GM21529 (cell line): ENCODE measurements around the gene SHROOM3.

Experiments used
- ATAC-seq: cut with Tn5 transposase; IDR thresholded peaks from one replicate; pipeline ENCODE4 v1.9.1; 2021; ENCODE audit not compliant: unreplicated experiment

The SHROOM3 gene

DNA sequence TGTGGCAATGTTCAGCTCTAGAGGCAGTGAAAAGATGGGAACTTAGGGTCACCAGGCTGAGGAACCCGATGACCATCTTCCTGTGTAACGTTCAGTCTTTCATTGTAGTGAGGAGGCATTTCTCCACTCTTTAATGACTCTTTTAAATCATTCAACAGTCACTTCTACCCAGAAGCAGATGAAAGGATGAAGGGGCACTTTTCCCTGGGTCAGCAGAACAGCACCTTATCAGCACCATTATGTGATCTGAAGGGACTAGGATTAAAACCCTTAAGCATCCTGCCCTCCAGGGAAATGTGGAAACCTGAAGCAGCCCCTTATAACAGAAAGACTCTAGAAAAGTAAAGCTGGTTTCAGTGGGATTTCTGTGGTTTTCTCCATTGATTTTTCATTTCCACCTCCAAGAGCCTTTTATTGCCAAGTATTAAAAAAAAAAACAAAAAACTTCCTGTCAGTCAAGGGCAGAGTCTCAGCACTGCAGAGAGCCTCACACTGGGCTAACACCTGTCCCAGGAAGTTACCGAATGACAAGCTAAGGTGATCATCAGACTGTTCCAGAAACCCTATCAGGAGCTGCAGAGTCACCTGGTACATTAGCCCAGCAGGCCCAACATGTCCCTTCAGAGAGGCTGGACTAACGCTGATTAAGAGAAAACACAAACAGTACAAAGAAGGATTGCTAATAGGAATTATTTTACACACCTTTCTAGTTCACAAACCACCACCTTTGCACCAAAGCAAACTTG, 185.9 kb downstream of the SHROOM3 start:
- no peak for ATAC-seq

DNA sequence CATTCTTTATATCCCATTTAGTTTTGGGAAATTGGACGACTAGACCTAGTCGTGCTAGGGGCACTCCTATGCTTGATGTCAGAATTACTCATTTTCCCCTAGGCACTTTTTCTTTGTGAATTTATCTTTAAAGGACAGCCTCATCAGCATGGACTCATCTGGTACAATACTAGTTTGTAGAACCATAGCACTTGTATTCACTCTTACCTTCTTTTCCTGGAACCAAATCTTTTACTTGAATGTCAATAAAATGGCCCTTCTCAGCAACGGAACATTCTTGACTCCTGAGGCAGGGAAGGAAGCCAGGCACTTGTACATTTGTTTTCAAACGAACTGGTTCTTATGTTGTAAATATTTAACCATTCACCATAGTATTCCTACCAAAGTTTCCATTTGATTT, 187.1 kb downstream of the SHROOM3 start:
- ATAC-seq, result no peak

DNA sequence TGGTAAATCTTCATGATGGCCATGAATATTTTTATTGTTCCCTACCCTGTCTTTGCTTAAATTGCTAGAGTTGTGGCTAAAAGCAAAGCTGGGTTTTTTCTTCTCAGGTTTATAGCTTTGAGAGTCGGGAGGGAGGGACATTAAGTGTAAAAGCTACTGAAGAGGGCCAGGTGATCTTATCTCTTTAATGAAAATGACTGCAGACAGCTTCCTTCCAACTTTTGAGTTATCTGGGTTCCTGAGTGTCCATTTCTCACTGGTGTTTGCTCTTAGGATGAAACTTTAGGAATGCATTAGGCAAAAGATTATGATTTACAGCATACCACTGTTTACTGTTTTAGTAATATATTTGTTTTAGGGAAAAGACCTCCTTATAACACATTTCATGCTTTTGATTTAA, 187.7 kb downstream of the SHROOM3 start:
- no peak for ATAC-seq

DNA sequence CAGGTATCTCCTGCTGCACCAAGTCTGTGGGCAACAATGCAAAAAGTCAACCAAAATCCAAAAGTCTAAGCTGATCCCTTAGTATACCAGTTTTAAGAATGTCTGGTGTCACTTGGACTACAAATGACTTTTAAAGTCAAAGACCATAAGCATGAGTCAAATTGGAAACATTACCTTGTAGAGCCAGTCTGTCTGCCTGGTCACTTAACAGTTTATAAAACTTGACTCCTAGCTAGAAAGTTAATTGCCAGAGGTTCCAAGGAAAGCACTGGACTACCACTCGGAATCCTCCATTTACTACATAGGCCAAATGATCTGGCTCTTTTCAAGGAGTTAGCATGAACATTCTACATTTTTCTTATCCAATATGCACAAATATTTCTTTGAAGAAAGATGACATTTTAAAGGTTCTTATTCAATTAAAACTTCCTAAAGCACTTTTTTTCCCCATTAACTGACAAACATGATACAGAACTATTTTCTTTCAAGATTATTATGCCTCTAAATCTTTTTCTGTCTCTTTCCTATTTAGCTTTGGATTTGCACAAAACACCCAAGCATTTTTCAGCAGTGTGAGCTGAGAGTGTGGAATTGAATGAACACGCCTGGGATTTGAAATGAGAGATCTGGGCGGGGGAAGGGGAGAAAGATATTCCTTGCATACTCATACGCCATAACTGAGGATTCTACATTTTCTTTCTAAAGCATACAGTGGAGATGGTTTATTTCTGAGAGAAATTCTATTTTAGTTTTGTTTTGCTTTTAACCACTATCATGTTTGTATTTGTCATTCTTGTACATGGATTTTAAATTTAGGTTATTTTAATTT, 188.4 kb downstream of the SHROOM3 start:
- ATAC-seq, result no peak

DNA sequence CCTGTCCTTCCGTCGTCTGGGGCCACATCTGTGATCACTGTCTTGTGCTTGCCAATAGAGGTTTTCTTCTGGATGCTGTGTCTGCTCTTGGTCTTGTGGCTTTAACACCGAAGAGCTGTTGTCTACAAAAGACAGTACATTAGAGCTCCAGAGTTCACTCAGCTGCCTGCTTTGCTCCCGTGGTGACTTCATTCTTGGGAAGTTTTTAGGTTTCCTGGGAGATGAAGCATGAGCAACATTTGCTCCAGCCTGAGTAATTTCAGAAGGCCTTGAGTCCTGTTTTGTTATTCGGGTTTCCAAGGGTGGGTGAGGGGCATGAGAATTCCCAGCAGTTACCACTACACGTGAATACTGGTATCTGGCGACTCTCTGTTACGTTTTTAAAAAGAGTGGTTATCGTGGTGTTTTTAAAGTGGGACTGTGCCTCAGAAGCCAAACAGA, 189.2 kb downstream of the SHROOM3 start:
- ATAC-seq, result no peak

DNA sequence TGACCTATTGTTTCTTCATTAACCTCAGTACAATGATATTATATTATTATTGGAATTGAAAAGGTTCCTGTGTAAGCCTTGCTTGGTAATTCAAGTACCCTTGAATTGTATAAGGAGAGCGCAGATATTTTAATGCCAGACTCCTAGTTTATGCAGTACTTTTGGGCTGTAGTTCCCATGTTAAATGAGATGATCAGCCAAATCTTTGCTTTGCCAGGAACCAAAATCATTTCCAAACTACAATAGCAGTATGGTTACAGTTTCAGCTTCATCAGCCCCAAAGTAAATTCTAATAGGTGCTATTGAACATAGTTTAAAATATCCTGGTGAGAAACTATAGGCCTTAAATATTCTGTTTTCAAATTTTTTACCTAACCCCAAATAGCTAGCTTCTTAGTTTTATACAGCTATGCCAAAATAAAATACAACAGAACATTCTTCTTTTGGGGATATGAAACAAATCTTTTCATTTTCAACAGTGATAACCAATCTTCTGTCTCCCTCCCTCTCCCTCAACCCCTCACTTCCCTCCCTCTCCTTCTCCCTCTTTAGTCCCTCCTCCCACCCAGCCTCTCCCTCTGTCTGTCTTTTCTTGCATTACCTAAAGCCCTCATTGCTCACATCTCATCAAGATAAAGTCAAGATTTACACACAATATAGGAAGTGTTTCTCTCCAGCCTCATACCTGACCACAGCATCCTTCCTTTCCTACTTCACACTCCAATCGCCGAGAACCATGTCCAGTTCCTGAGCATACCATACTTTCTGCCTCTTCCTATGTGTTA, 190.1 kb downstream of the SHROOM3 start:
- ATAC-seq, result no peak

DNA sequence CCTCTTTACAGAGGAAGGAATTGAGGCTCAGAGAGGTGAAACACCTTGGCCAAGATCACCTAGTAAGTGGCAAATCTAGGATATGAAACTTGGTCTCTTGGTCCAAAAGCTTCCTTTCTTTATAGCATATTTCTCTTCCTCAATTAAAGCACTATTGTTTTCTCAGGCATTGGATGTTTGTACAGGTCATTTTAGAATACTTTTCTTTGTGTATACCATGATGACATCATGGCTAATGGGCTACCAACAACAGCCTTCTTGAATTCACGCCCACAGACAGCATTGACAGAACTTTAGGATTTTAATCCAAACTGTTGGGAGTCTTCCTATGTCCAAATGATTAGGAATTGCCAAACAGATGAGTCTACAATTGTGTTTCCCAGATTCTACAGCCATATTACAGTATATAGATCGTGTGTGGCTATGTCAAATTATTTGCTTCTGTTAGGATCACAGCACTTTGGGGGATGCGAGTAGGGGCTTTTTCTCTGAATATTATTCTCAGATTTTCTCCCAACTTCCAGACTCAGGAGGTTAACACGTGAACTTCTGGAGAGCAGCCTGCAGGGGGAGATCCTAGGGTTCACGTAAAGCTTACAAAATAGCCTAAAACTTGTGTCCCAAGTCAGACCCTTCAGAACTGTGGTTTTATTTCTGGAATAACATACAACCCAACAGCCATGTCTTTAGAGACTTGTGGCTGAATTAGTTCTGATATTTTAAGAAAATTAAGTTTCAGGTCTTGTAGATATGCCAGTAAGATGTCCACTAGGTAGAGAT, 191.8 kb downstream of the SHROOM3 start:
- ATAC-seq, result no peak

DNA sequence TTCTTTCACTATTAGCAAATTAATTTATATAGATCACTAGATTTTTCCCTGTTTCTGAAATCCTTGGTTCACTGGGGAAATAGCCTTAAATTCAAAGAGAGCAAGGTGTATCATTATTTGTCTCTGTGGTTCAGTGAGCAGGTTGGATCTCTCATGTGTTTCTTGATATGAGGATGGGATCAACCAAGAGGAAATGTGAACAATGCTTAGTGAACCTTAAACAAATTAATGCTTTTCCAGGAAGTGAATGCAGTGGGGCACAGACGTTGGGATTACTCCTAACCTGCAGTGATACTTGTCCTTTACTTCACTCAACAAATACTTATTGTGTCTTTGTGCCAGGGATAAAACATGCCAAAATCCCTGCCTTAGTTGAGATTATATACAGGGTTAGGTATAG, 193.2 kb downstream of the SHROOM3 start:
- no peak for ATAC-seq

DNA sequence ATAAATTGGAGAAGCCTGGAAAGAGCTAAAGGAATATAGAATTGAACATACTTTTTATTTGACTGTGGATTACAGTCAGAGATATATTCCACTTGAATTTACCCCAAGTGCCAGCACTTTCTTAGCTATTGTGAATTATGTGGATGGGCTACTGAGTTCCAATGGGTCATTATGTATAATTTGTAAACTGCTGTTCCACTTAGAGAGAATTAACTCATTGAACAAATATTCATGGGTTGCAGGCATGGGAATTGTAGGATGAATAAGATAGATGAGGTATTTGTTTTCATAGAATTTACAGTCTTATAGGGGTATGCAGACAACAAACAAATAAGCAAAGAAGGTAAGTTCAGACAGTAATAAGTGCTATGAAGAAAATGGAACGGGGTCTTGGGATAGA, 195.7 kb downstream of the SHROOM3 start:
- ATAC-seq, result no peak

DNA sequence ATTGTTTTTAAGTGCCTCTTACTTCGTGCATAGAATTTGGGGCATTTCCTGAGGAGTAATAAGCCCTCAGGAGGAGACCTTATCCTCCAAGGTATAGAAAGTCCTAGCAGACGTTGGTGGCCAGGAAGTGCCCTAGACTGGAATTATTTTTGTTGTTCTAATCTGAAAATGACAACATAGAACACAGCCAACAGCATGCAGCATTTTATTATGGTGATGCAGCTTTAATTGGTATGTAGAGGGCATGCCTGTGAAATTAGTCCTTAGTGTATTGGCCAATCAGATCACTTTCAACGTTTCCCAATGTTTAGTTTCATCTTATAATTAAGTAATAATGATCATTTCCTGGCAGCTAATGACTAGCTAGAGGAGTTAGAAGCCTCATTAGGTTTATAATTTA, 199.2 kb downstream of the SHROOM3 start:
- ATAC-seq, result no peak

DNA sequence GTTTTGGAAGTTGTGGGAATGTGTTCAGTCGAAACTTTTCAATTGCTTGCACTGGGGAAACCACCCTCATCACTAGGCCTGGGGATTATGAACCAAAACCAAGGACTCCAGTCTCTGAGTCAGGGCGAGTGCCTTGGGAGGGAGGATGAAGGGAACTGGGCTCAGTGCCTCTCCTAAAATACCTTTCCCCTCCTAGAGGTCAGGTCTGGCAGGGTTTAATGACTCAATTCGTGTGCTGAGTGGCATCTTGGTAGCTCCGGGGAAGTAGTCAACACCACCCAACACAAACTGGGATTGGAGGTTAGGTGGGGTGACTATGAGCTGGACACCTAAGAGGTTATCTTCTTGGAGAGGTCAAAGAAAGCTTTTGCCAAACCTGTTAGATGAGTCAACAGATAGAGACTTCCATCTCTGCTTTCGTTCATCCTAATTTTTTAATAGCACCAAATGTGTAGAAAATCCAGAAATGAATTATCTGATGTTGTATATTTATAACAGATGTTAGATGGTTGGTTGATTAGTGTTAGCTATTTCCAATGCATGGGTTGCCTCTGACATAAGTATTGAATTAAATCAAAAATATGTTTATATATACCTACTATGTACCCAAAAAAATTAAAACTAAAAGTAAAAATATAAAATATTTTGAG, 202.8 kb downstream of the SHROOM3 start:
- ATAC-seq, result no peak

DNA sequence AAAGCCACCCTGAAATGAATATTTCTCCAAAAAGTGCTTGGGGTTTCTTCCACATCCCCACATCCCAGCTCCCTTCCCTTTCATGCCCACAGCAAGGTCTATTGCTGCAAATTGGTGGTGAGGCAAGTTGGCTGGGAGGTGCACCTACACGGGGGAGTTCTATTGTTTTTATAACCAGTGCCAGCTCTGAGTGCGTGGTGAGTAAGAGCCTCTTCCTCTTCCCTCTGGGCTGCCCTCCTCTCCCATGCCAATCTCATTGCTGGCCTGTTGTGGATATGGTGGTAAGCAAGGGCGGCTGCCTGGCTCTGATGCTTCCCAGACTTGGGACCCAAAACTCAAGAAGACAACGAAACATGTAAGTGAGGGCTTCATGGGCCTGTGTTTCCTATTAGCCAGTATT, 204.3 kb downstream of the SHROOM3 start:
- no peak for ATAC-seq

DNA sequence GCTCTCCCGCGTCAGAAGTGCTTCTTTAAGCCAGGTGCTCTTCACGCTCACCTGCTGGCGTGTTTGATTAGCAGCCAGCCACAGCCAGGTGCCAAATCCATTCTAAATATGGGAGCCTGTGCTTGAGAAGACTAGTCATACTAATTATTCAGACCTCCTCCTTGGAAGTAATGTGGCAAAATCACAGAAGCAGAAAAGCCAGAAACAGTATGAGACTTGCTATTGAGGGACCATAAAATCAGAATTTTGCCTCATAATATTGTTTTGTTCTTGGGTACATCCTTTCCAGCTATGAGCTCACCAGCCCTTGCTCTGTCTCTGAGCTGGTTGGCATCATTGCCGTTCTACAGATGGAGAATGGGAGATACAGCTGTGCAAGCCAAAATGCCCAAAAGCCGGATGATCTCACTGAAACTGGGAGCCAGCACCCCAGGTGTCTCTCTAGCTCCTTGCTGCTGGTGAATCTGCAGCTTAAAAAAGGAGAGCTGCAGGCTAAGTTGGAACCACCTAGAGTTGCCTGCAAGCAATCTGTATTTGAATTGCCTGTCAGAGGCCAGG, 205.4 kb downstream of the SHROOM3 start:
- no peak for ATAC-seq

DNA sequence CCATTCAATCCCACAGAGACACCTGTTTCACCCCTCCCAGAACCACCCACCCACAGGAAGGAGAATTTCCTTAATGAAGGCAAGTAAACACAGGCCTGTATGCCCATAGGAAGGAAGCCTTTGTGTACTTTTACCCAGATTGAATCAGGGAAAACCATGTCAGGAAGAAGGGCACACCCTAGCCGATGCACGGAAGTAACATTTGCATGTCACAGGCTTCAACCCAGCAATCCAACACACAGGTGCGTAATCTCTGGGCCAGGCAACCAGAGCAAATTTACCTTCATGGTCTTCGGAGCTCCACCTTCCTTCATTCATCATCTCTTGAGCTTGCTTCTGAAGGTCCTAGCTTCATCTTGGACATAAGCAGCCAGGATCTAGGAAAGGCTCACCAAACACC, 206.3 kb downstream of the SHROOM3 start:
- ATAC-seq, result no peak

DNA sequence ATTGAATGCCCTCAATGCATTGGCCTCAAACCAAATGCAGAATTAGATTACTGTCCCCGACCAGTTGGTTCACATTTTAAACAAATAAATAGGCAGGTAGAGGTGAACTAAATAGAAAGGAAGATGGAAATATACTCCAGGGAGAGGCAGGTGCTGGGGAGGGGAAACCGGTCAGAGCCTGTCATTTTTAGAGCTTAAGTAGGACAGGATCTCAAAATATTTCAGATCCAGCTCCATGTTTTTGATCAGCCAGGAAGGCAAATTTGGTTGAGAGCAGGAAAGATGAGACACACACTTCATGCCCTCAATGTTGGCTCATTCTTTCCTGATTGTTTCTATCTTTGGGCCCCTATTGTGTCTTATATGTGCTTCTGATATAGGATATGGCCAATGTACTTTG, 206.7 kb downstream of the SHROOM3 start:
- ATAC-seq, result no peak

DNA sequence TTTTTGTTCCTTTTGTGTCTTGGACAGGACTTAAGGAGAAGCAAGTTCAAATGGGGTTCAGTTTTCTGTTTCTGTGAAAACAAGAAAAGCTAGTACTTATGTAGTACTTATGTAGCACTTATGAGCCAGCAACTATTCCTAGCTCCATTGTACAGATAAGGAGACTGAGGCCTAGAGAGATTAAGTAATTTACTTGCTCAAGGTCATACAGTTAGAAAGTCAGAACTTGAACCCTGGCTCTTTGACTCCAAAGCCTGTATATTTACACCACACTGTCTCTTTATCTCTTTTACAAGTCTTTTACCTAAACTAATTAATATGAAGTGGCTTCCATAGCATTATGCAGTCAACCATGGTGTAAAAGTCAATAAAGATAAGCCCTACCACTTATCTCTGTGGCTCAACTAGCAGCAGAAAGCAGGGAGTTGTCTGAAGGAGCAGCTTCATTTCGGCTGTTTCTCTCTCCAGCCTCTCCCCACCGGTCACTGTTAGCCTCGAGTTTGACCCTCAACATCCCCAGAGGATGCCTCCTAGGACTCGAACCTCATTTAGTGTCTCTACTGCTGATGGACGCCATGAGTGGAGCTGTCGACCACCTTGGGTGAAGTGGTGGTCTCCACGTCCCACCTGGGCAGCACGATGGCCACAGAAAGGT, 209.9 kb downstream of the SHROOM3 start:
- ATAC-seq, result no peak

DNA sequence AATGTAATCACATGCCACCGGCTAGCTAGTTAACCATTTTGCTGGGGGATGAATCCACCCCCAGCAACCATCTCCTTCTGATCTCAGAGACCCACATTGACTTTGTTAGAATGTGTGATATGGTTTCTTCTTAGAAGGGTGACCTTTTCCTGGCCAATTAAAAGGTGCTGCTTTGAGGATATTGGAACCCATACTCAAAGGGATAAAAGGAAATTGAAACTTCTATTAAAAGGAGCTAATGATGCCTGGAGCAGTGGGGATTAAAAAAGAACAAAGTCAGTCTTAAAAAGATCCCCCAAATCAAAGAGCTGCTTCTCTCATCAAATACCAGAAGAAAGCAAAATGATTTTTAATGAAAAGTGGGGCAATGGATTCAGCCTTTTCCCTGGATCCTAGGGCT, 214.1 kb downstream of the SHROOM3 start:
- no peak for ATAC-seq

DNA sequence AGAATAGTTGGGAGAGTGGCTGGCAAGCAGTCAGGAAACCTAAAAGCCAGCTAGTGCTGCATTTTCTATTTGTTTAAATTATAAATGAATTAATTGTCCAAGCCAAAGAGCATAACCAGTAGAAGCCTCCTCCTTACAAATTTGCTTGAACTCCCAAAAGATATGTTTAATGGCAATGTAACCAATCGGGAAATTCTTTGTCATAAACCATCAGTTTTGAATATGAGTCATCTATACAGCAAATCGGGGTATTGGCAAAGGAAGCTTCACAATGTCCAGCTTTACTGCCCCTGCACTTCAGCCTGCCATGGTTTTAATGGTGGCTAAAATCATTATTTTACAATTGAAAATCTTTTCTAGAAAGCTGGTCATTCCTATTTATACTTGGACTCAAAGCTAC, 216.6 kb downstream of the SHROOM3 start:
- ATAC-seq, result no peak

DNA sequence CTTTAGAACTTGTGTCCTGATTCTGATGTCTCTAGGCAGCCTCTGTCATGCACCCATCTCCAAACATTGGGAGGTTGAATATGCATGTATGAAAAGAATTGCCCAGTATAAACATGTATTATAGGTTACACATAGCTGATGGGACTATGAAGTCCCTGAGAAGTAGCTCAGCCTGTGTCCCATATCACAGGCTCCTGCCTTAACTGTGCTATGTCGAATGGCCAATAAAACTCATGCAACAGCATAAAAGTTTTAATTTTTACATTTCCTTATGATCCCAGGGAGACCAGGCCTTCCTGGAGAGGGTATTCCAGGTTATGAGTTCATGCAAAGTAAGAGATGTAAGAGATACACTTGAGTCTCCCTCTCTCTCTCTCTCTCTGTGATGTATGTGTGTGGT, 217.4 kb downstream of the SHROOM3 start:
- no peak for ATAC-seq

DNA sequence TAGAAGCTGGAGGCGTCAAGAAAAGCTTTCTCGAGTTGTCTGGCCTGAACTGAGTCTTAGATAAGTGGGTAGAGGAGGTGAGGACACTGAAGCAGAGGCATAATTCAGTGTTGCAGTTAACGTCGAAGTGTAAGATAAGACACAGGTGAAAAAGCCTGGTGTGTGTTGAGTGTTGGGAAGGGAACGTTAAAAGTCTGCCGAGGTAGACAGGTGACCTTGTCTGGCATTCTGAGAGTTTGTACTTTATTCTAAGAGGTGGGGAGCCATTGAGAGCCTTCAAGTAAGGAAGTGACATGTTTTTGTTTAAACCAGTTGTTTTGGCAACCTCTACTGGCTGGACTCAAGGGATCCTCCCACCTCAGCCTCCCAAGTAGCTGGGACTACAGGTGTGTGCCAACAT, 219.1 kb downstream of the SHROOM3 start:
- no peak for ATAC-seq
